Measurements from ENCODE around the gene TPM4.

Gene TPM4

GRCh38 chr19:16087940-16088339 lies 11.6 kb downstream of the TPM4 start:
- no peak for DNase-seq (ENCODE audit: low read depth)
- no peak overlapping the region for H3K4me3 ChIP-seq (ENCODE audit: low read depth, low read length)
- TF ChIP-seq CTCF (IDR thresholded peaks at IDR 0.05; ENCODE audit: insufficient read depth, low read depth, low read length, missing control alignments) = no peak

- no peak overlapping the region for H3K4me3 ChIP-seq (ENCODE audit: low read depth, low read length)
- DNase-seq (ENCODE audit: low read depth) = no peak
- TF ChIP-seq CTCF (IDR thresholded peaks at IDR 0.05; ENCODE audit: insufficient read depth, low read depth, low read length, missing control alignments) = no peak
Observed at GRCh38 chr19:16088351-16089009, 12.2 kb downstream of the TPM4 start.

- no peak overlapping the region for H3K4me3 ChIP-seq (ENCODE audit: low read depth, low read length)
- TF ChIP-seq CTCF (IDR thresholded peaks at IDR 0.05; ENCODE audit: insufficient read depth, low read depth, low read length, missing control alignments) = no peak
- no peak for DNase-seq (ENCODE audit: low read depth)
Observed at GRCh38 chr19:16089010-16089846, 12.9 kb downstream of the TPM4 start.

- no peak for DNase-seq (ENCODE audit: low read depth)
- TF ChIP-seq CTCF (IDR thresholded peaks at IDR 0.05; ENCODE audit: insufficient read depth, low read depth, low read length, missing control alignments) = no peak
- no peak overlapping the region for H3K4me3 ChIP-seq (ENCODE audit: low read depth, low read length)
Observed at GRCh38 chr19:16091546-16092475, 15.5 kb downstream of the TPM4 start.

- H3K4me3 ChIP-seq (ENCODE audit: low read depth, low read length) = no peak overlapping the region
- no peak for TF ChIP-seq CTCF (IDR thresholded peaks at IDR 0.05; ENCODE audit: insufficient read depth, low read depth, low read length, missing control alignments)
- DNase-seq (ENCODE audit: low read depth) = no peak
Observed at GRCh38 chr19:16094360-16095070, 18.2 kb downstream of the TPM4 start.

GRCh38 chr19:16095071-16095571 lies 18.8 kb downstream of the TPM4 start:
- no peak for DNase-seq (ENCODE audit: low read depth)
- TF ChIP-seq CTCF (IDR thresholded peaks at IDR 0.05; ENCODE audit: insufficient read depth, low read depth, low read length, missing control alignments) = no peak
- no peak overlapping the region for H3K4me3 ChIP-seq (ENCODE audit: low read depth, low read length)

Data from GM12865 (cell line).